Pulmonary artery endothelial cell (primary cell): ENCODE results near the gene SLC52A3. TPM values are rescaled to one million over a fixed set of nuclear protein-coding genes. Genes with fewer than 3 reads are reported as not detected.
"Not testable (repeated sequence)": the region's sequence is repeated elsewhere in the genome, so short reads cannot be mapped to it uniquely, and the experiment has no call there.

ENCODE experiments used
- DNase-seq: peaks from one replicate; pipeline ENCODE4 v3.0.0-alpha.2; 2011; ENCODE audit warnings: low read depth, low spot score
- total RNA-seq: library from RNA; depleted of rRNA; stranded (reverse); fragments of >200 nt; gene quantifications from 2 replicates; pipeline ENCODE4 v1.2.3, GENCODE V29; 2014

The SLC52A3 gene
- total RNA-seq, 1 donor from 2014 or later: not detected

GRCh38 chr20:728256-728944, 39.9 kb downstream of the SLC52A3 start:
- no peak for DNase-seq

GRCh38 chr20:726160-726559, 42.1 kb downstream of the SLC52A3 start:
- DNase-seq: no peak

GRCh38 chr20:725491-725890, 42.8 kb downstream of the SLC52A3 start:
- DNase-seq: no peak

- DNase-seq: not testable (repeated sequence)
Measured at GRCh38 chr20:724797-725196, 43.5 kb downstream of the SLC52A3 start.

GRCh38 chr20:723756-724155, 44.5 kb downstream of the SLC52A3 start:
- DNase-seq: no peak

GRCh38 chr20:722822-723644, 45.3 kb downstream of the SLC52A3 start:
- no peak for DNase-seq

GRCh38 chr20:721876-722275, 46.4 kb downstream of the SLC52A3 start:
- DNase-seq: no peak

- DNase-seq: no peak
Measured at GRCh38 chr20:719816-720215, 48.5 kb downstream of the SLC52A3 start.

- DNase-seq: no peak
Measured at GRCh38 chr20:719068-719467, 49.2 kb downstream of the SLC52A3 start.

- DNase-seq: no peak
Measured at GRCh38 chr20:717832-718231, 50.5 kb downstream of the SLC52A3 start.

GRCh38 chr20:717271-717670, 51.0 kb downstream of the SLC52A3 start:
- DNase-seq: no peak

GRCh38 chr20:714453-714852, 53.8 kb downstream of the SLC52A3 start:
- DNase-seq: no peak

- no peak for DNase-seq
Measured at GRCh38 chr20:711576-711975, 56.7 kb downstream of the SLC52A3 start.

GRCh38 chr20:710780-711450, 57.4 kb downstream of the SLC52A3 start:
- DNase-seq: no peak

Other genes starting within 250 kb of the SLC52A3 start
- 135 and 157 TPM in 2 replicates for gene CSNK2A1, start 224.7 kb downstream of the SLC52A3 start, total RNA-seq
- gene TCF15, start 158.2 kb downstream of the SLC52A3 start, total RNA-seq: 0.07 and 0.18 TPM in 2 replicates
- 49.5 and 52.0 TPM in 2 replicates for gene SRXN1, start 115.3 kb downstream of the SLC52A3 start, total RNA-seq
- gene SCRT2, start 92.7 kb downstream of the SLC52A3 start, total RNA-seq: not detected in 2 replicates
- gene FAM110A, start 65.2 kb upstream of the SLC52A3 start, total RNA-seq: 2.8 and 3.3 TPM in 2 replicates
- not detected in 2 replicates for gene ANGPT4, start 147.8 kb upstream of the SLC52A3 start, total RNA-seq
- not detected in 2 replicates for gene RSPO4, start 233.8 kb upstream of the SLC52A3 start, total RNA-seq